Diencephalon (tissue), 1 donor: ENCODE measurements around the gene GALR1. TPM values are rescaled to one million over a fixed set of nuclear protein-coding genes. Genes with fewer than 3 reads are reported as not detected.

Source experiments
- total RNA-seq: library from RNA; depleted of rRNA; stranded (reverse); fragments of >200 nt; gene quantifications from one replicate; pipeline ENCODE4 v1.2.3, GENCODE V29; 2014

Gene GALR1, protein sequence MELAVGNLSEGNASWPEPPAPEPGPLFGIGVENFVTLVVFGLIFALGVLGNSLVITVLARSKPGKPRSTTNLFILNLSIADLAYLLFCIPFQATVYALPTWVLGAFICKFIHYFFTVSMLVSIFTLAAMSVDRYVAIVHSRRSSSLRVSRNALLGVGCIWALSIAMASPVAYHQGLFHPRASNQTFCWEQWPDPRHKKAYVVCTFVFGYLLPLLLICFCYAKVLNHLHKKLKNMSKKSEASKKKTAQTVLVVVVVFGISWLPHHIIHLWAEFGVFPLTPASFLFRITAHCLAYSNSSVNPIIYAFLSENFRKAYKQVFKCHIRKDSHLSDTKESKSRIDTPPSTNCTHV
- total RNA-seq: 7.8 TPM

DNA sequence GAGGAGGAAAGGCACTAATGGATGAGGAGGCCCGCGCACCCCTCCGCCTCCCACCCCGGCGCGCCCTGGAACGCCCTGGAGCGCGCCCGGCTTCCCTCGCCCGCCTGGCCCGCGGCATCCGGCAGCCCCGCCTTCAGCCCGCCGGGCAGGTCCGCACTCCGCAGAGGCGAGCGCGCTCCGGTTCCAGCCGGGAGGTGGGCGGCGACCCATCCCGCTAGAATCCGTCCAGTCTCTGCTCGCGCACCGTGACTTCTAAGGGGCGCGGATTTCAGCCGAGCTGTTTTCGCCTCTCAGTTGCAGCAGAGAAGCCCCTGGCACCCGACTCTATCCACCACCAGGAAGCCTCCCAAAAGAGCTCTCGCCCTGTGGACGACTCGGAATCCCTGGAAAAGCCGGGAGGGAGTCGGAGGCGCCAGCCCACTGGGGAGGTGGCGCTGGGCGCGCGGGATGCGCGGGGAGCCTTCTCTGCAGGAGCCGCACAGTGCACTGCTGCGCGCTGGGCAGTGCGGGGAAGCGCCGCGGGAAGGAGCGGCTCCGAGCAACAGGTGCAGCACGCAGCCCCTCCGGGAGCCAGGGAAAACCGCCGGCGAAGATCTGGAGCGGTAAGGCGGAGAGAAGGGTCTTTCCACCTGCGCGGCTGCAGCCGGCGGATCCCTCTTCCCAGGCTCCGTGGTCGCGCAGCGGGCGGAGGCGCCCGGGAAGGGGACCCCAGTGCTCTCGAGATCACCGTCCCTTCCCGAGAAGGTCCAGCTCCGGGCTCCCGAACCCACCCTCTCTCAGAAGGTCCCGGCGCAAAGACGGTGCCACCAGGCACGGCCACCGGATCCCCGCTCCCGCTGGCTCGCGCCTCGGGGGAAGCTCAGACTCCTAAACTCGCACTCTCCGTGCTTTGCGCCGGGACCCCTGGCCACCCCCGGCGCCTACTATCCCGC is at the start of gene GALR1:
GALR1 (plus strand) TSS at position 280 of the 932 bp plus-strand sequence. CDS start 701 bp downstream, outside the sequence.

Other genes starting within 250 kb of the GALR1 start
- 60.4 TPM for gene MBP, start 117.1 kb upstream of the GALR1 start, total RNA-seq